Fibroblast of lung (primary cell): ENCODE measurements around the gene RBM20. TPM values are rescaled to one million over a fixed set of nuclear protein-coding genes. Genes with fewer than 3 reads are reported as not detected.

Experiments used
- DNase-seq, 2 donors: peaks; one replicate each; pipeline versions ENCODE4 v3.0.0 to v3.0.0-alpha.2; 2010; ENCODE audit warnings: low read depth in 2 of 2
- H2AFZ ChIP-seq: 2 replicates; pipeline ENCODE4 v1.5.1; 2012; ENCODE audit warnings: low read length, control low read depth, inconsistent platforms
- H3K27ac ChIP-seq: 2 replicates; pipeline ENCODE4 v1.5.1; 2011; ENCODE audit warnings: low read length, control low read depth; ENCODE audit not compliant: insufficient read depth
- H3K27me3 ChIP-seq: 2 replicates; pipeline ENCODE4 v1.5.1; 2011; ENCODE audit warnings: mild to moderate bottlenecking, low read length; ENCODE audit not compliant: control insufficient read depth, insufficient read depth
- H3K36me3 ChIP-seq: 2 replicates; pipeline ENCODE4 v1.5.1; 2011; ENCODE audit warnings: low read length; ENCODE audit not compliant: control insufficient read depth, insufficient read depth
- H3K4me1 ChIP-seq: 2 replicates; pipeline ENCODE4 v1.5.1; 2011; ENCODE audit warnings: low read length; ENCODE audit not compliant: control insufficient read depth, insufficient read depth; ENCODE audit errors: extremely low read depth
- H3K4me2 ChIP-seq: 2 replicates; pipeline ENCODE4 v1.5.1; 2011; ENCODE audit warnings: low read length, control low read depth; ENCODE audit not compliant: insufficient read depth; ENCODE audit errors: extremely low read depth
- H3K4me3 ChIP-seq, 4 experiments: fragments of 200-600 bp in 1 of 4; sonication (generic) in 1 of 4; replicated peaks in 1 of 4; 2 replicates each; pipeline ENCODE4 v1.5.1; 2011 to 2016; ENCODE audit warnings: low read length in 4 of 4, low read depth in 3 of 4, mild to moderate bottlenecking in 3 of 4, control low read depth in 2 of 4, inconsistent platforms in 1 of 4, mixed read lengths in 1 of 4; ENCODE audit not compliant: insufficient read depth in 1 of 4; ENCODE audit errors: control extremely low read depth in 1 of 4
- H3K79me2 ChIP-seq: 2 replicates; pipeline ENCODE4 v1.5.1; 2012; ENCODE audit warnings: mild to moderate bottlenecking, low read length, inconsistent platforms; ENCODE audit not compliant: control insufficient read depth, insufficient read depth
- H3K9ac ChIP-seq: 2 replicates; pipeline ENCODE4 v1.5.1; 2011; ENCODE audit warnings: mild to moderate bottlenecking, low read length, control low read depth; ENCODE audit not compliant: insufficient read depth
- H3K9me3 ChIP-seq: 2 replicates; pipeline ENCODE4 v1.5.1; 2012; ENCODE audit warnings: low read depth, low read length; ENCODE audit not compliant: control insufficient read depth, insufficient read depth
- H4K20me1 ChIP-seq: 2 replicates; pipeline ENCODE4 v1.5.1; 2011; ENCODE audit warnings: low read length; ENCODE audit not compliant: control insufficient read depth, insufficient read depth; ENCODE audit errors: extremely low read depth
- CTCF ChIP-seq, 2 donors: IDR thresholded peaks in 1 of 2; conservative IDR thresholded peaks in 1 of 2; 1 replicate in 1 of 2; 2 replicates in 1 of 2; pipeline ENCODE4 v1.5.1; 2011 to 2012; ENCODE audit warnings: low read length in 2 of 2, control low read depth in 1 of 2, inconsistent platforms in 1 of 2, low read depth in 1 of 2, mild to moderate bottlenecking in 1 of 2
- EZH2 ChIP-seq: IDR thresholded peaks from 2 replicates; pipeline ENCODE4 v1.5.1; 2012; ENCODE audit warnings: low read length, control low read depth, mild to moderate bottlenecking; ENCODE audit errors: missing control alignments
- polyA plus RNA-seq, 2 donors: library from polyadenylated mRNA; depleted of rRNA in 1 of 2; stranded (reverse) in 1 of 2; unstranded in 1 of 2; fragments of >200 nt; gene quantifications; 2 replicates each; pipeline ENCODE4 v1.2.1, GENCODE V29; 2011 to 2012; ENCODE audit warnings: missing spikeins in 1 of 2
- total RNA-seq: library from RNA; depleted of rRNA; stranded (reverse); fragments of >200 nt; gene quantifications from 2 replicates; pipeline ENCODE4 v1.2.1, GENCODE V29; 2014

RBM20 gene
- total and polyA plus RNA-seq, 2 donors (not counting 1 experiment from before 2014, with no cell fraction given) = under 0.01 to 0.05 TPM

- no peaks in the 10 kb centered on the region for H3K27me3 ChIP-seq
- no peaks in the 10 kb centered on the region for H3K36me3 ChIP-seq
- no peaks in the 10 kb centered on the region for H3K4me1 ChIP-seq
- H3K79me2 ChIP-seq = no peaks in the 10 kb centered on the region
- H3K9me3 ChIP-seq = no peaks in the 10 kb centered on the region
- no peaks in the 10 kb centered on the region for H4K20me1 ChIP-seq
- DNase-seq = no peak
- H3K4me3 ChIP-seq = no peak overlapping the region
- no peak overlapping the region for H3K27ac ChIP-seq
- no peak overlapping the region for H2AFZ ChIP-seq
- no peak overlapping the region for H3K4me2 ChIP-seq
- no peak for TF ChIP-seq EZH2
- TF ChIP-seq CTCF (conservative IDR thresholded peaks at IDR 0.05 in 1 of 2, IDR thresholded peaks at IDR 0.05 in 1 of 2; ENCODE audit: low read depth in 1 of 2, low read length in 2 of 2) = no peak
- H3K9ac ChIP-seq = no peak overlapping the region
These were observed 189.3 kb downstream of the RBM20 start for GRCh38 chr10:110833234-110833940.

- no peak overlapping the region for H3K4me2 ChIP-seq
- H3K9me3 ChIP-seq = no peaks in the 10 kb centered on the region
- H3K4me3 ChIP-seq = no peak overlapping the region
- TF ChIP-seq CTCF (conservative IDR thresholded peaks at IDR 0.05 in 1 of 2, IDR thresholded peaks at IDR 0.05 in 1 of 2; ENCODE audit: low read depth in 1 of 2, low read length in 2 of 2) = no peak
- H4K20me1 ChIP-seq = no peaks in the 10 kb centered on the region
- no peaks in the 10 kb centered on the region for H3K36me3 ChIP-seq
- H3K9ac ChIP-seq = no peak overlapping the region
- H3K27ac ChIP-seq = no peak overlapping the region
- H3K79me2 ChIP-seq = no peaks in the 10 kb centered on the region
- no peak overlapping the region for H2AFZ ChIP-seq
- no peaks in the 10 kb centered on the region for H3K27me3 ChIP-seq
- no peak for DNase-seq
- H3K4me1 ChIP-seq = no peaks in the 10 kb centered on the region
These were observed 189.9 kb downstream of the RBM20 start for GRCh38 chr10:110833941-110834628.

- Histone ChIP-seq H3K9me3 (no peaks in the 10 kb centered on the region), H4K20me1 (no peaks in the 10 kb centered on the region), H3K4me2 (no peak overlapping the region), H3K27ac (no peak overlapping the region), H3K36me3 (no peaks in the 10 kb centered on the region), H3K4me1 (no peaks in the 10 kb centered on the region), H3K9ac (no peak overlapping the region), H3K27me3 (no peaks in the 10 kb centered on the region), H3K79me2 (no peaks in the 10 kb centered on the region), H2AFZ (no peak overlapping the region), H3K4me3 (no peak overlapping the region)
- TF ChIP-seq EZH2 = no peak
- no peak for TF ChIP-seq CTCF (conservative IDR thresholded peaks at IDR 0.05 in 1 of 2, IDR thresholded peaks at IDR 0.05 in 1 of 2; ENCODE audit: low read depth in 1 of 2, low read length in 2 of 2)
- peak in 1 of 2 donors; percentile 12 for DNase-seq
These were observed 190.6 kb downstream of the RBM20 start for GRCh38 chr10:110834629-110835301.
